ENCODE data around the gene NBPF1. TPM values are rescaled to one million over a fixed set of nuclear protein-coding genes. Genes with fewer than 3 reads are reported as not detected.
"Not testable (repeated sequence)": the region's sequence is repeated elsewhere in the genome, so short reads cannot be mapped to it uniquely, and the experiment has no call there.

Gene NBPF1
- total RNA-seq, 2 experiments from 2014 or later: 5.8 to 6.2 TPM

DNA sequence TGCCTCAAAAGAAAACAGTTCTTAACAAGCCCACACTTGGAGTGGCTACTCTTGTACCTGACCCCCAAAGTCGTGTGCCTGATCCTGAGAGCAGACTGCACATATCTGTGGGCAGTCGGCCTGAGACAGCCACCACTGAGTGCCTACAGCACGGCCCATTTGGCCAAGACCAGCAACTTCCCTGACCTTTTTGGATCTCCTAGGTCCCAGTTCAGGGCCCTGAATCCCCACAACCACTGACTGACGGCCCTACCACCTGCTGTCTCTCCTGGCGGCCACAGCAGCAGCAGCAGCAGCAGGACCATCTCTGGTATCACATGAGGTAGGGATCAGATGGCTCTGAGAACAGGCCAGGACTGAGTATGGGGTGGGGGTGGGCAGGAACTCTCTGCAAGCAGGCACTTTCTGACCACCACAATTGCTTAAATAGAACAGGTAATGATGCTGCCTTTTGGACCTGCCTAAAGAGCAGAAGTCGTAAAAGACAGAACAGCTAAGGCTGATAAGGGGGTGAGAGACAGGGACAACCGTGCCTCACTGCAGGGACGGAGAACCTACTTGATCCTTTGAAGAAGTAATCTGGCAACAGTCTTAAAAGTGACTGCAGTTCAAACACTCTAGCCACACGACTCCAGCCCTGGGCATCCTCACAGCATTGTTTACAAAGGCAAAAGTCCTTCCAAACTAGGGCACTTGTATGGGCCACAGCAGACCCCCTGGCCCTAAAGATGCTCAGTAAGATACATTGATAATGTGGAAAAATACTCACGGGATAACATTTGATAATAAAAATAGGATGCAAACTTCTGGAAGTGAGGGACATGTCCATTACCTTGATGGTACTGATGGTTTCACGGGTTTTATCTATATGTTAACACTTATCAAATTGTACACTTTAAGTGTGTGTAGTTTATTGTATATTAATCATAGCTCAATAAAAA is 26.0 kb upstream of the NBPF1 start:
- CTCF ChIA-PET: interaction anchor here (0.9 kb wide), 1 partner anchor 13 kb away, joined by 3 read pairs; no protein-coding TSS in a partner anchor
- POLR2A ChIA-PET, H3K4me1 Mint-ChIP-seq: not testable (repeated sequence)

DNA sequence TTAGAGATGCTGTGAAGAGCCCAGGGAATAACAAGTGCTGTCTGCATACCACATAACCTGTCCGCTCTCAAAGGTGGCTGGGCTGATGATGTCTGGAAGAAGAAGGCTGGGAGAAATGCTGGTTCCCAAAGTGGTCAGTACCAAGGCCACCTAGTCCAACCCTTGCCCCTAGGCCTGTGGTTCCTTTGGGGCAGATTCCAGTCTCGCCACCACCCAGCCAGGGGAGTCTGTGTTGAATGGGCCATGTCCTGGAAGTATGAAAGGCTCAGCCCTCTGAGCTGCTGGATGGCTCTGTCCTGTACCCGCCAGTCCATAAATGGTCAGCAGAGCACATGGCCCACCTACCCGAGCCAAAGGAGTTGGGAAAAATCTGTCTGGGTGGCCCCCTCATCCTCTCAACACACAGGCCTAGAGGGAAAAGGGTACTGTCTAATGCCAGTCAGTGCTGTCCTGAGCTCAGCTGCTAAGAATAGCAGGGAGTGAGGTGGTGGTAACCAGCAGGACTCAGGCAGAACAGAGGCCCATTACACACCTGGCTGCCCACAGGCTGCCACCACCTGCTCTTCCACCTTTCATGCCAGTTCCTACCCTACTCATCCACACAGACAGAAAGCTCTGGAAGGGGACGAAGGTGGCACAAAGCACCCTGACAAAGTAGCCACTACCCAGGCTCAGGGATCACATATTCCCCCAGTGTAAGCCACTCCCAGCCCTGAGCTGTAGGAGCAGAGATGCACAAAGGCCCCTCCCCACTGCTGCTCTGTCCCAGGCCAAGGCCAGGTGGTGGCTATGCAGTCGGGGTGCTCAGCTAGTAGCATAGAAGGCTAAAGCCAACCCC is 24.8 kb upstream of the NBPF1 start:
- DNase-seq: peak; percentile 5
- H3K27ac Mint-ChIP-seq; H3K36me3 Mint-ChIP-seq (ENCODE audit: low read depth); H3K4me3 Mint-ChIP-seq; ATAC-seq; POLR2A ChIA-PET; H3K27me3 Mint-ChIP-seq; H3K9me3 Mint-ChIP-seq (ENCODE audit: low read depth); H3K4me1 Mint-ChIP-seq: not testable (repeated sequence)
- intact Hi-C loops (cut with DNase I, micrococcal nuclease): loop anchor here (10.0 kb wide), 2 partner anchors 67 to 77 kb away; no protein-coding TSS in a partner anchor
- CTCF ChIA-PET: interaction anchor here (0.9 to 1.3 kb wide), 2 partner anchors 12 to 29 kb away, joined by 3 to 6 read pairs; no protein-coding TSS in a partner anchor

More for the DNA sequence above, 26.0 kb upstream of the NBPF1 start:
- H3K4me3 Mint-ChIP-seq; H3K9me3 Mint-ChIP-seq (ENCODE audit: low read depth); H3K27ac Mint-ChIP-seq; H3K27me3 Mint-ChIP-seq; H3K36me3 Mint-ChIP-seq (ENCODE audit: low read depth); ATAC-seq: not testable (repeated sequence)
- peak; percentile 9 for DNase-seq
- intact Hi-C loops (cut with DNase I, micrococcal nuclease): loop anchor here (10.0 kb wide), 2 partner anchors 65 to 75 kb away; no protein-coding TSS in a partner anchor

DNA sequence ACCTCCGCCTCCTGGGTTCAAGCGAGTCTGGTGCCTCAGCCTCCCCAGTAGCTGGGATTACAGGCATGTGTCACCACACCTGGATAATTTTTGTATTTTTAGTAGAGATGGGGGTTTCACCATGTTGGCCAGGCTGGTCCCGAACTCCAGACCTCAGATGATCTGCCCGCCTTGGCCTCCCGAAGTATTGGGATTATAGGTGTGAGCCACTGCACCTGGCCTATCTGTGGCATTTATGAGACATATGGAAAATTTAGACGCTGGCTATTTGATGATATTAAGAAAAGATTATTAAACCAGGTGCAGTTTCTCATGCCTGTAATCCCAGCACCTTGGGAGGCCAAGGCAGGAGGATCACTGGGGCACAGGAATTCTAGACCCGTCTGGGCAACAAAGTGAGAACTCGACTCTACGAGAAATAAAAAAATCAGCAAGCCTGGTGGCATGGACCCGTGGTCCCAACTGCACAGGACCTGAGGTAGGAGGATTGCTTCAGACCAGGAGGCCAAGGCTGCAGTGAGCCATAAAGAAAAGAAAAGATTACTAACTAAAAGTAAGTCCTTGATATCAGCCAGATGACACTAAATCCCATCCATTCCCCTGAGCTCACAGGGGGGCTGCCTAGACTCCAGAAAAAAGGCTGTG is 23.3 kb upstream of the NBPF1 start:
- not testable (repeated sequence) for ATAC-seq; H3K27me3 Mint-ChIP-seq; H3K4me1 Mint-ChIP-seq; H3K9me3 Mint-ChIP-seq (ENCODE audit: low read depth); H3K4me3 Mint-ChIP-seq; H3K27ac Mint-ChIP-seq
- ChIA-PET CTCF (interaction anchor here (0.6 to 1.3 kb wide), 5 partner anchors 15 to 410 kb away, joined by 3 to 6 read pairs (median 3); no protein-coding TSS in a partner anchor), POLR2A (interaction anchor here (0.7 kb wide), 1 partner anchor 319 kb away, joined by 3 read pairs; no protein-coding TSS in a partner anchor)
- peak; percentile 7 for DNase-seq
- intact Hi-C loops (cut with DNase I, micrococcal nuclease): loop anchor here (10.0 kb wide), 2 partner anchors 68 to 78 kb away; no protein-coding TSS in a partner anchor
- H3K36me3 Mint-ChIP-seq (ENCODE audit: low read depth): peaks cover 16% of the 10 kb centered on the region

DNA sequence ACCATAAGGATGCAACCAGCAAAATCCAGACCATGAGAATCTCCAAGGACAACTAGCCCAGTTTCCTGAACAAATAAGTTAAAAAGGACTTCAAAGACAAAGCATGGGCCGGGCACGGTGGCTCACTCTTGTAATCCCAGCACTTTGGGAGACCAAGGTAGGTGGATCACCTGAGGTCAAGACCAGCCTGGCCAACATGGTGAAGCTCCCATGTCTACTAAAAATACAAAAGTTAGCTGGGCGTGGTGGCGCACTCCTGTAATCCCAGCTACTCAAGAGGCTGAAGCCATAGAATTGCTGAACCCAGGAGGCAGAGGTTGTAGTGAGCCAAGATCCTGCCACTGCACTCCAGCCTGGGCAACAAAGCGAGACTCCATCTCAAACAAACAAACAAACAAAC is 22.6 kb upstream of the NBPF1 start:
- H3K4me1 Mint-ChIP-seq; H3K27ac Mint-ChIP-seq; DNase-seq; POLR2A ChIA-PET; H3K27me3 Mint-ChIP-seq; H3K4me3 Mint-ChIP-seq; H3K9me3 Mint-ChIP-seq (ENCODE audit: low read depth); ATAC-seq: not testable (repeated sequence)
- peaks cover 20% of the 10 kb centered on the region for H3K36me3 Mint-ChIP-seq (ENCODE audit: low read depth)
- CTCF ChIA-PET: interaction anchor here (0.6 to 1.8 kb wide), 3 partner anchors 8 to 388 kb away, joined by 3 to 9 read pairs (median 3); no protein-coding TSS in a partner anchor
- intact Hi-C loops (cut with DNase I, micrococcal nuclease): loop anchor here (10.0 kb wide), 2 partner anchors 69 to 79 kb away; no protein-coding TSS in a partner anchor

DNA sequence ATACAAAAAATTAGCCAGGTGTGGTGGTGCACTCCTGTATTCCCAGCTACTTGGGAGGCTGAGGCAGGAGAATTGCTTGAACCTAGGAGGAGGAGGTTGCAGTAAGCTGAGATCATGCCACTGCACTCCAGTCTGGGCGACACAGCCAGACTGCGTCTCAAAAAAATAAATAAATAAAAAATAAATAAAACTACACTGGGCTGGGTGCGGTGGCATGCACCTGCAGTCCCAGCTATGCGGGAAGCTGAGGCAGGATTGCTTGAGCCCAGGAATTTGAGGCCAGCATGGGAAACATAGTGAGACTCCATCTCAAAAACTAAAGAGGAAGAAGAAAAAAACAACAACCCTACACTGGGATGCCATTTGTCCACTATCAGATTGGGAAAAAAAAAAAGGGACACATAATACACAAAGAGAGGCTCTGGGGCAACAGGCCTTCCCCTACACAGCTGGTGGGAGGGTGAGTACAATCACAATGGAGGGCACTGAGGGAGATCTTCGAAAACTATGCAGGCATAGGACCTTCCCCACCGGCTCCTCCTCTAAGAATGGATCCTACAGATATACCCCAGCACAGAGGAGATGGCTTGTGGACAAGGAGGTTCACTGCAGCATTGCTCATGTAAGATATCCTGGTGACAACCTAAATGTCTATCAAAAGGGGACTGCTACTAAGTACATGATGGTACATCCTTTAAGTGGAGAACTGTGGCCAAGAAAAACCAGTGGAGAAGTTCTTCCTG is 20.3 kb upstream of the NBPF1 start:
- ATAC-seq; H3K9me3 Mint-ChIP-seq (ENCODE audit: low read depth); H3K4me1 Mint-ChIP-seq; H3K4me3 Mint-ChIP-seq; DNase-seq; H3K27ac Mint-ChIP-seq; POLR2A ChIA-PET; H3K27me3 Mint-ChIP-seq: not testable (repeated sequence)
- intact Hi-C loops (cut with DNase I, micrococcal nuclease): loop anchor here (10.0 kb wide), 2 partner anchors 71 to 81 kb away; no protein-coding TSS in a partner anchor
- CTCF ChIA-PET: interaction anchor here (2.3 kb wide), 1 partner anchor 13 kb away, joined by 6 read pairs; no protein-coding TSS in a partner anchor
- peaks cover 36% of the 10 kb centered on the region for H3K36me3 Mint-ChIP-seq (ENCODE audit: low read depth)

DNA sequence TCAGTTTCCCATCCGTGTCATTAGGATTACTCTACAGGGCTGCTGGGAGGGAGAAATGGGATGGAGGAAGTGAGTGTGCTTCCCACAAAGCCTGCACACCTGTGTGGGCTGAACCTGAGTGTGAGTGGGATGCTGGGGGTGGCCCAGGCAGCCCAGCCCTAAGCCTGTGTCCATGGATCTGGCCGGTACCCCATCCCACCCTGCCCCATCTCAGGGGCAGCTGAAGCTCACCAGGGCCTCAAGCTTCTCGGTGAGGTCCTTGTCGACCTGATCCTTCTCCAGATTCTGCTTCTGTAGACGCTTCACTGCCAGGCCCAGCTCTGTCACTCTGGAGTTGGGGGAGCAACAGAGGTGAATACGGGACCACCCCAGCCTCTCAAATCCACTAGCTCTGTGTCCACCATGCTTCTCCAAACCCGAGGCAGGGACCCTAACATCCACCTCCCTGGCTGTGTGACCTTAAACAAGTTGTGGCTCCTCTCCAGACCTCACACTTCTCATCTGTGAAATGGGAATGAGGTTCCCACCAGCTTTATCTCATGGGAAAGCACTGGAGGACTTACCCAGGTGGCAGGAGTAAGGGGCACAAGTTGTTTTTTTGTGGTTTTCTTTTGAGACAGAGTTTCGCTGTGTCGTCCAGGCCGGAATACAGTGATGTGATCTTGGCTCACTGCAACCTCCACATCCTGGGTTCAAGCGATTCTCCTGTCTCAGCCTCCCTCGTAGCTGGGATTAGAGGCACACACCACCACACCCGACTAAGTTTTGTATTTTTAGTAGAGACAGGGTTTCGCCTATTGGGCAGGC is 18.9 kb upstream of the NBPF1 start:
- H3K4me3 Mint-ChIP-seq; H3K27ac Mint-ChIP-seq; H3K4me1 Mint-ChIP-seq; H3K27me3 Mint-ChIP-seq; DNase-seq; ATAC-seq; H3K9me3 Mint-ChIP-seq (ENCODE audit: low read depth): not testable (repeated sequence)
- intact Hi-C loops (cut with DNase I, micrococcal nuclease): loop anchor here (10.0 kb wide), 2 partner anchors 73 to 83 kb away; no protein-coding TSS in a partner anchor
- peaks cover 49% of the 10 kb centered on the region for H3K36me3 Mint-ChIP-seq (ENCODE audit: low read depth)
- ChIA-PET CTCF (interaction anchor here (1.1 to 2.3 kb wide), 3 partner anchors 8 to 17 kb away, joined by 3 to 6 read pairs (median 5); no protein-coding TSS in a partner anchor), POLR2A (interaction anchor here (0.6 kb wide), 1 partner anchor 13 kb away, joined by 3 read pairs; no protein-coding TSS in a partner anchor)

DNA sequence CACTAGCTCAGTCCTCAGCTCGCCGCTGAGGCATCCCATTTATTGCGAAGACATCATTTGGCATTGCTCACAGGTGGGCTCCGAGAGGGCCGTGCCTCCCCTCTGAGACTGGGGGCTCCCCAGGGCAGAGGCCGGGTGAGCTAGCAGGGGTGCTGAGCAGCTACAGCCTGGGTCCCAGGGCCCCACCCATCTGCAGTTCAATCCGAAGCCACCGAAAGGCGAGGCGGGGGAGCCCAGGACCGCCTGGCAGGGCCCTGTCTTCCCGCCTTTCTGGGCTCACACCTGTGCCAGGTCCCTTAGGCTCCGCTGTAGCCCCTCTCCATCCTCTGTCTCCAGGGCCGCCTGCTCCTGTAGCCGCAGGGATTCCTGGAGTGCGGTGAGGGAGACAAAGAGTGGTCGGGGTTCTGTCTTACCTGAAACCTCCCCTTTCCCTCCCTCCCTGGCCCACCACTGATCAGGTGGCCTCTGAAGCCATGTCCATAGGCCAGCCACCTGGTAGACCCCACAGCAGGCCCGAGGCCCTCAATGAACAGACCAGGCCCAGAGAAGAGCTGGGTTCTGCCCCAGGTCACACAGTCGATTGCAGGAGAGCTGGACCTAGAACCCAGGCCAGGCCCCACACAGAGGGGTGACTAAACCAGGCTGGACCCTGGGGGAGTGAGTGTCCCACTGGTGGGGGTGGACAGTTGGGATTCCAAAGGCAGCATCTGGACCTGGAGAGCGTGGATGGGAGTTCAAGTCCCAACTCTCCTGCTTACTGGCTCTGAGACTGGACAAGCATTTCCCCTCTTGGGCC is 18.1 kb upstream of the NBPF1 start:
- intact Hi-C loops (cut with DNase I, micrococcal nuclease): loop anchor here (10.0 kb wide), 2 partner anchors 73 to 83 kb away; no protein-coding TSS in a partner anchor
- ChIA-PET CTCF (interaction anchor here (0.8 to 2.3 kb wide), 3 partner anchors 7 to 89 kb away, joined by 3 to 6 read pairs (median 5); no protein-coding TSS in a partner anchor), POLR2A (no interaction called here)
- Mint-ChIP-seq H3K4me1 (no peaks in the 10 kb centered on the region), H3K36me3 (ENCODE audit: low read depth) (peaks cover 53% of the 10 kb centered on the region), H3K9me3 (ENCODE audit: low read depth) (no peaks in the 10 kb centered on the region), H3K27ac (no peak overlapping the region), H3K27me3 (no peaks in the 10 kb centered on the region), H3K4me3 (no peak overlapping the region)
- ATAC-seq (no peak), DNase-seq (peak; percentile 11)

DNA sequence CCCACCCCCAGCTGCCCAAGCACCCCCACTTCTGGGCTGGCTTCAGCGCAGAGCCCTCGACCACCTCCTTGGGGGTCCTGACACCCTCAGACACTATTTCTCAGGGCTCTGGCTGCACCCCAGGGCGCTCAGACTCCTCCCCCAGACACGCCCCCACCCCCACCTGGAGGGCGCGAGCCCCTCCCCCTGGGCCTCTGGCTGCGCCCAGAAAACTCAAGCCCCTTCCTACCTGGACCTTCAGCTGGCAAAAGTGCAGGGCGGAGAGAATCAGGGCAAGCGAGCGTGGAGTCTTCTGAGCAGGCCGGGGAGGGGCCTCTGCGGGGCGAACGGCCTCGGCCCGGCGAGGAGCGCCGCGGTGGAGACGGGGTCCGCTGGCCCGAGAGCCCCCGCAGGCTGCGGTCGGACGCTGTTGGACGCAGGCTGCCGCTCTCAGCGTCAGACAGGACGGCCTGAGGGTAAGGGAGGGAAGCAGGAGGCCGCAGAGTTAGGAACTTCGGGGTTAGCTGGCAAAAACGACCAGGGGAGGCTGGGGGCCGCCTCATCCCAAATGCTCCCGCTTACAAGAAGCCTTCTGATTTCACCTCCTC is 17.4 kb upstream of the NBPF1 start:
- no peak for DNase-seq
- H3K9me3 Mint-ChIP-seq (ENCODE audit: low read depth): no peaks in the 10 kb centered on the region
- no peak overlapping the region for H3K4me3 Mint-ChIP-seq

More for the DNA sequence above, 17.4 kb upstream of the NBPF1 start:
- Mint-ChIP-seq H3K36me3 (ENCODE audit: low read depth) (peaks cover 60% of the 10 kb centered on the region), H3K27ac (no peak overlapping the region), H3K4me1 (no peaks in the 10 kb centered on the region), H3K27me3 (no peaks in the 10 kb centered on the region)
- ChIA-PET POLR2A (no interaction called here), CTCF (interaction anchor here (0.8 kb wide), 1 partner anchor 89 kb away, joined by 3 read pairs; no protein-coding TSS in a partner anchor)
- no peak for ATAC-seq
- intact Hi-C loops (cut with DNase I, micrococcal nuclease): loop anchor here (10.0 kb wide), 2 partner anchors 74 to 84 kb away; no protein-coding TSS in a partner anchor
